CD4-positive, CD25-positive, alpha-beta regulatory T cell (primary cell): ENCODE data around the gene FAM163A. TPM values are rescaled to one million over a fixed set of nuclear protein-coding genes. Genes with fewer than 3 reads are reported as not detected.
A peak's percentile ranks its signal among the peaks of the same experiment; 100 is the strongest.

Experiments
- ATAC-seq, 2 donors: fragments of 150-1000 bp; cut with Tn5 transposase; one replicate each; pipeline ENCODE4 v1.10.0; 2021; ENCODE audit warnings: low read depth in 2 of 2, moderate number of reproducible peaks in 2 of 2, moderate library complexity in 1 of 2
- DNase-seq, 3 donors: peaks; one replicate each; pipeline versions ENCODE4 v3.0.0 to v3.0.0-alpha.2; 2012 to 2022; ENCODE audit warnings: mixed read lengths in 1 of 3
- H3K27ac ChIP-seq: one replicate; pipeline ENCODE4 v1.7.0; 2013; ENCODE audit warnings: mild to moderate bottlenecking, low read length; ENCODE audit not compliant: insufficient read depth, poor library complexity, severe bottlenecking
- H3K27me3 ChIP-seq: one replicate; pipeline ENCODE4 v1.7.0; 2013; ENCODE audit warnings: low read length; ENCODE audit not compliant: control insufficient read depth, insufficient read depth
- H3K36me3 ChIP-seq: one replicate; pipeline ENCODE4 v1.7.0; 2013; ENCODE audit warnings: mild to moderate bottlenecking, low read length, moderate library complexity; ENCODE audit not compliant: control insufficient read depth, insufficient read depth
- H3K4me1 ChIP-seq: 2 replicates; pipeline ENCODE4 v1.7.0; 2013; ENCODE audit warnings: mild to moderate bottlenecking, low read length; ENCODE audit not compliant: insufficient read depth, control insufficient read depth, poor library complexity, severe bottlenecking
- H3K4me3 ChIP-seq: one replicate; pipeline ENCODE4 v1.7.0; 2013; ENCODE audit warnings: low read depth, mild to moderate bottlenecking, low read length, moderate library complexity
- H3K9me3 ChIP-seq, 2 experiments: 1 replicate in 1 of 2; 2 replicates in 1 of 2; pipeline ENCODE4 v1.7.0; 2013; ENCODE audit warnings: low read length in 2 of 2, mild to moderate bottlenecking in 1 of 2, moderate library complexity in 1 of 2; ENCODE audit not compliant: control insufficient read depth in 2 of 2
- H3K27ac Mint-ChIP-seq, 3 donors: one replicate each; pipeline ENCODE4 v1.8.0; 2020 to 2022; ENCODE audit warnings: mild to moderate bottlenecking in 3 of 3, mixed read lengths in 3 of 3, moderate library complexity in 2 of 3
- H3K27me3 Mint-ChIP-seq: one replicate; pipeline ENCODE4 v1.8.0; 2022; ENCODE audit warnings: mild to moderate bottlenecking, mixed read lengths
- H3K36me3 Mint-ChIP-seq: one replicate; pipeline ENCODE4 v1.8.0; 2020; ENCODE audit warnings: mixed read lengths
- H3K4me1 Mint-ChIP-seq, 4 donors: one replicate each; pipeline ENCODE4 v1.8.0; 2020 to 2022; ENCODE audit warnings: mixed read lengths in 4 of 4, mild to moderate bottlenecking in 1 of 4
- H3K4me3 Mint-ChIP-seq, 4 donors: one replicate each; pipeline ENCODE4 v1.8.0; 2020 to 2022; ENCODE audit warnings: mild to moderate bottlenecking in 4 of 4, mixed read lengths in 4 of 4, moderate library complexity in 3 of 4
- H3K9me3 Mint-ChIP-seq, 7 donors: one replicate each; pipeline ENCODE4 v1.8.0; 2020 to 2022; ENCODE audit warnings: mixed read lengths in 7 of 7, mild to moderate bottlenecking in 3 of 7, moderate library complexity in 2 of 7
- polyA plus RNA-seq, 4 donors: library from polyadenylated mRNA; unstranded; fragments of 300-500 nt; fragmentation: Illumina TruSeq; gene quantifications; one replicate each; pipeline ENCODE4 v1.2.3, GENCODE V29; 2021
- total RNA-seq: library from RNA; stranded (reverse); gene quantifications from one replicate; pipeline ENCODE4 v1.2.3, GENCODE V29; 2022

Gene FAM163A
- total and polyA plus RNA-seq, 5 donors from 2014 or later, result 0.13 TPM; not detected in 4

DNA sequence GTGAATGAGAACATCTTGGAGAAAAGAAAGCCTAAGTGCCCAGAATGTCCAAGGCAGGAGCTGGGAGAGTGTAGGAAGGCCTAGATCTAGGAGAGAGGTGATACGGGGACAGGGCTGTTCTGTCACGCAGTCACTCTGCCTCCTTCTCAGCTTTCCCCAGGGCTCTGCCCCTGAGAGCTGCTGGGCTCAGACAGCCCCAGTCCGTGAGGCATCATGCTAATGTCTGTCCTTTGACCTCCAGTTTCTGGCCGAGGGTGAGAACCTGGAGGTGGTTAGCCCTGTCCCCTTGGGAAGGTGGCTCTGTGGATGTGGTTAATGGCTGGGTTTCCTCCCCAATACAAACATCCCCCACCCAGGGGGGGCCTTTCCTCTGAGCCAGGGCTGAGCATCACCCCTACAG lies 63.2 kb downstream of the FAM163A start:
- Mint-ChIP-seq H3K4me1 (peaks cover 0 to 7% (median 3%) of the 10 kb centered on the region in 4 donors), H3K36me3 (no peaks in the 10 kb centered on the region), H3K27ac (no peak overlapping the region), H3K9me3 (no peaks in the 10 kb centered on the region), H3K27me3 (peaks cover 16% of the 10 kb centered on the region), H3K4me3 (no peak overlapping the region)
- no peaks in the 10 kb centered on the region for H3K9me3 ChIP-seq
- no peak overlapping the region for H3K27ac ChIP-seq
- DNase-seq, result no peak
- no peaks in the 10 kb centered on the region for H3K4me1 ChIP-seq
- no peaks in the 10 kb centered on the region for H3K27me3 ChIP-seq
- H3K4me3 ChIP-seq, result no peak overlapping the region
- no peaks in the 10 kb centered on the region for H3K36me3 ChIP-seq
- ATAC-seq, result no peak

DNA sequence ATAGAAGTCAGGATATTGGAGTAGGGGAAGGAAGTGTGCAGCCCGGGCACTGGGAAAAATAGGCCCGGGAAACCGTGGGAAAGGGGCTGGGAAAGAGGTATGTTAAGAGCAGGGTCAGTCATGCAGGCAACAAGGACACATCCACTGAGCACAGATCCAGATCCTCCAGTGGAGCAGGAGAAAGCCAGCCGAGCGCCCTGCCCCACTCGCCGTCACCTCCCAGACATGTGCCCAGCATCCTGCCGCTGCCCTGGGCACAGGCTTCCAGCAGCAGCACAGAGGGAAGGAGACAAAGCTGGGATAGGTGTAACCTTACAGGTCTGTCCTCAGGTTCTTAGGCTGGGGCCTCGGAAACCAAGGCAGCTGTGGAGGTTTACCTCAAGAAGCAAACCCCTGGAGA lies 64.2 kb downstream of the FAM163A start:
- Mint-ChIP-seq H3K4me3 (no peak overlapping the region), H3K27ac (no peak overlapping the region), H3K4me1 (peaks cover 0 to 7% (median 3%) of the 10 kb centered on the region in 4 donors), H3K27me3 (peaks cover 15% of the 10 kb centered on the region), H3K9me3 (no peaks in the 10 kb centered on the region), H3K36me3 (no peaks in the 10 kb centered on the region)
- no peaks in the 10 kb centered on the region for H3K27me3 ChIP-seq
- ATAC-seq, result no peak
- DNase-seq, result no peak
- no peaks in the 10 kb centered on the region for H3K4me1 ChIP-seq
- no peak overlapping the region for H3K4me3 ChIP-seq
- H3K36me3 ChIP-seq, result no peaks in the 10 kb centered on the region
- H3K9me3 ChIP-seq, result no peaks in the 10 kb centered on the region
- H3K27ac ChIP-seq, result no peak overlapping the region

- no peaks in the 10 kb centered on the region for H3K36me3 Mint-ChIP-seq
- Histone ChIP-seq H3K27ac (no peak overlapping the region), H3K36me3 (no peaks in the 10 kb centered on the region), H3K4me3 (no peak overlapping the region), H3K27me3 (no peaks in the 10 kb centered on the region), H3K4me1 (no peaks in the 10 kb centered on the region), H3K9me3 (no peaks in the 10 kb centered on the region)
- H3K4me1 Mint-ChIP-seq, result peaks cover 0 to 7% (median 3%) of the 10 kb centered on the region in 4 donors
- peaks cover 12% of the 10 kb centered on the region for H3K27me3 Mint-ChIP-seq
- DNase-seq, result no peak
- H3K4me3 Mint-ChIP-seq, result no peak overlapping the region
- no peaks in the 10 kb centered on the region for H3K9me3 Mint-ChIP-seq
- peak overlapping the region in 1 of 3 donors; percentile 27 for H3K27ac Mint-ChIP-seq
- no peak for ATAC-seq
Measured at GRCh38 chr1:179807691-179808485, 64.8 kb downstream of the FAM163A start.

DNA sequence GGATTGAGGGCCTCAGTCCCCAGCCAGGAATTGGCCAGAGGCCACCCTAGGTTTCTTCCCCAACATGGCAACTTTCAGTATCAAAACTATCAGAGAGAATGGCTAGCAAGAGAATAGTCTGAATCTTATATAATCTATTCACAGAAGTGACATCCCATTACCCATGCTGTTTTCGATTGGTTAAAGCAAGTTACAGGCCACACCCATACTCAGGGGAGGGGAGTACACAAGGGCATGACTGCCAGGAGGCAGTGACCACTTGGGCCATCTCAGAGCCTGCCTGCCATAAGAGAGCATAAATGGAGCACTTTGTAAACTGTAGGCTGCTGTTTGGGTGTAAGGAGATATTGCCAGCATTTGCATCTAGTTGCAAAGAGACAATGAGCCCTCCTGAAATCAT lies 65.4 kb downstream of the FAM163A start:
- H3K36me3 ChIP-seq, result no peaks in the 10 kb centered on the region
- H3K27ac Mint-ChIP-seq, result no peak overlapping the region
- no peak for ATAC-seq

GRCh38 chr1:179809506-179810366 lies 66.6 kb downstream of the FAM163A start:
- Histone ChIP-seq H3K9me3 (no peaks in the 10 kb centered on the region), H3K27ac (no peak overlapping the region), H3K27me3 (no peaks in the 10 kb centered on the region), H3K4me3 (no peak overlapping the region), H3K36me3 (no peaks in the 10 kb centered on the region), H3K4me1 (peaks cover 9% of the 10 kb centered on the region)
- DNase-seq (peak; percentile 43 to 76 (median 70)), ATAC-seq (peak; percentile 58 to 67)
- H3K36me3 Mint-ChIP-seq, result no peaks in the 10 kb centered on the region
- H3K9me3 Mint-ChIP-seq, result no peaks in the 10 kb centered on the region
- peak overlapping the region in 2 of 3 donors; percentile 3 to 8 for H3K27ac Mint-ChIP-seq
- peak overlapping the region in 2 of 4 donors; percentile 0 to 66 for H3K4me3 Mint-ChIP-seq
- peaks cover 12% of the 10 kb centered on the region for H3K27me3 Mint-ChIP-seq
- peaks cover 0 to 13% (median 8%) of the 10 kb centered on the region in 4 donors for H3K4me1 Mint-ChIP-seq

More for the DNA sequence above, 65.4 kb downstream of the FAM163A start:
- DNase-seq, result no peak
- Mint-ChIP-seq H3K4me3 (no peak overlapping the region), H3K36me3 (no peaks in the 10 kb centered on the region), H3K4me1 (peaks cover 0 to 7% (median 3%) of the 10 kb centered on the region in 4 donors), H3K27me3 (peaks cover 12% of the 10 kb centered on the region), H3K9me3 (no peaks in the 10 kb centered on the region)
- H3K27ac ChIP-seq, result no peak overlapping the region
- no peaks in the 10 kb centered on the region for H3K4me1 ChIP-seq
- no peak overlapping the region for H3K4me3 ChIP-seq
- no peaks in the 10 kb centered on the region for H3K9me3 ChIP-seq
- no peaks in the 10 kb centered on the region for H3K27me3 ChIP-seq

GRCh38 chr1:179810367-179810715 lies 67.2 kb downstream of the FAM163A start:
- H3K9me3 ChIP-seq, result no peaks in the 10 kb centered on the region
- DNase-seq (no peak), ATAC-seq (no peak)
- peaks cover 12% of the 10 kb centered on the region for H3K27me3 Mint-ChIP-seq
- no peaks in the 10 kb centered on the region for H3K27me3 ChIP-seq
- no peak overlapping the region for H3K27ac Mint-ChIP-seq
- H3K4me3 ChIP-seq, result no peak overlapping the region
- peaks cover 0 to 20% (median 11%) of the 10 kb centered on the region in 4 donors for H3K4me1 Mint-ChIP-seq
- no peaks in the 10 kb centered on the region for H3K36me3 Mint-ChIP-seq
- H3K4me3 Mint-ChIP-seq, result no peak overlapping the region
- H3K27ac ChIP-seq, result no peak overlapping the region
- H3K36me3 ChIP-seq, result no peaks in the 10 kb centered on the region
- peaks cover 14% of the 10 kb centered on the region for H3K4me1 ChIP-seq
- H3K9me3 Mint-ChIP-seq, result no peaks in the 10 kb centered on the region

DNA sequence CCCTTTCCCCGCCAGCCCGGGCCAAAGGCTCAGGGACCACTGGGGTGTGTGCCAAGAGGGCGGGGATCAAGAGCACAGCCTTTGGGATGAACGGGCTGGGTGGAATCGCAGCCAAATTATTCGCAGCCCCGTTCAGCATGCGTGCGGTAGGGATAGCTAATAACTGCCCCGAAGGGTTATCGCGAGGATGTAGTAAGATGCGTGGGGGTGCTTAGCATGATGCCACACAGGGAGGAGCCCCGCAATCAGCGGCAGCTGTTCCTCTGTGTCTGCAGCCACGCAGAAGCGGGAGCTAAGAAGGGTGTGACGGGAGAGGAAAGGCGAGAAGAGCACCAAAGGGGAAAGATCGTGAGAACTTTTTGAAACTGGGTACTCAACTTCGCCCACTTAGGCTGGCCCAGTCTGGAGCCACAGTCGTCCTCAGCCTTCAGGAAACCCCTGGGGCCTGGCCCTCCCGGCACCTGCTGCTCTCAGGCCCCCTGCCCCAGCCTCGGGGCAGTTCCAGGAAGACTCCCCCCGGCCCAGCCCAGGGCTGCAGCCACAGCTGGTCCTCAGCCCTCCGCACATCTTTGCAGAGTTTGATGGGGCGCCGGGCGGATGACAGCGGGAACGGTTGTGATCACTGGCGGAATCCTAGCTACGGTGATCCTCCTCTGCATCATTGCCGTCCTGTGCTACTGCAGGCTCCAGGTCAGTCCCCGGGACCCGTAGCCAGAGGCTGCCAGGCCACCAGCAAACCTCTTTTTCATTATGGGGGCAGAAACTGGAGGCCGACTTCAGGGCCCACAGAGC lies 69.6 kb downstream of the FAM163A start:
- Mint-ChIP-seq H3K36me3 (no peaks in the 10 kb centered on the region), H3K4me3 (peak overlapping the region in 1 of 4 donors; percentile 15), H3K4me1 (peaks cover 0 to 26% (median 12%) of the 10 kb centered on the region in 4 donors), H3K9me3 (no peaks in the 10 kb centered on the region), H3K27ac (no peak overlapping the region), H3K27me3 (peaks cover 11% of the 10 kb centered on the region)
- ATAC-seq, result no peak
- H3K27ac ChIP-seq, result no peak overlapping the region
- no peak overlapping the region for H3K4me3 ChIP-seq
- peaks cover 17% of the 10 kb centered on the region for H3K4me1 ChIP-seq
- H3K9me3 ChIP-seq, result no peaks in the 10 kb centered on the region
- no peaks in the 10 kb centered on the region for H3K36me3 ChIP-seq
- no peaks in the 10 kb centered on the region for H3K27me3 ChIP-seq
- no peak for DNase-seq
